ENCODE results near the gene FZD10.

GRCh38 chr12:130164216-130164542, 1.9 kb downstream of the FZD10 start:
- TF ChIP-seq MAX (IDR thresholded peaks at IDR 0.05) (no peak), EGR1 (IDR thresholded peaks at IDR 0.05) (no peak), CREB1 (IDR thresholded peaks at IDR 0.05; ENCODE audit: low read depth) (no peak), EP300 (IDR thresholded peaks at IDR 0.05; ENCODE audit: borderline replicate concordance) (no peak), REST (IDR thresholded peaks at IDR 0.05; ENCODE audit: low read depth) (no peak), FOXM1 (IDR thresholded peaks at IDR 0.05; ENCODE audit: borderline replicate concordance, low read depth) (no peak), YY1 (IDR thresholded peaks at IDR 0.05; ENCODE audit: low read depth) (no peak)
